ENCODE results near the gene CD80. TPM values are rescaled to one million over a fixed set of nuclear protein-coding genes. Genes with fewer than 3 reads are reported as not detected.
"Not testable (repeated sequence)": the region's sequence is repeated elsewhere in the genome, so short reads cannot be mapped to it uniquely, and the experiment has no call there.

CD80 gene
- total RNA-seq, 1 experiment from 2014 or later, result not detected

DNA sequence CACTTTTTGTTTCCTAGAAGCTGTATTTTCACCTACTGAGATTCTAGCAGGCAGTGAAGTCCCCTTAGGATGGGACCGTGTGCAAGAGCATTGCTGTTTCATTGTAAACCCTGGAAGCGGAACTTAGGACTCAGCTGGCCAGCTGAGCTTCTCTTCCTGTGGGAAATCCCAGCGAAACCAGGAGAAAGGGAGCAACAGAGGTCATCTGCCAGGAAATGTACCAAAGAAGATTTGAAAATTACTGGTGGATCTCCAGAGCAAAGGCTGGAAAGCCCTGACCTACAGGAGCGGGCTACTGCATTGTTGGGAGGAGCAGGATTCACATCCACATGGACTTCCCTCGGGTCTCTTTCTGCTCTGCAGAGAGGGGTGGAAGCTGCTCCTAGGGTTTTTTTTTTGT is 12.3 kb upstream of the CD80 start:
- Histone ChIP-seq H4K20me1 (ENCODE audit: insufficient read depth, low read depth, low read length) (no peaks in the 10 kb centered on the region), H3K4me3 (ENCODE audit: low read length) (no peak overlapping the region), H3K4me2 (ENCODE audit: low read depth, low read length, poor library complexity, severe bottlenecking) (no peak overlapping the region), H3K4me1 (ENCODE audit: low read length) (no peaks in the 10 kb centered on the region), H3K27ac (ENCODE audit: low read length) (no peak overlapping the region), H3K27me3 (ENCODE audit: low read length) (no peaks in the 10 kb centered on the region), H3K79me2 (ENCODE audit: low read length) (no peaks in the 10 kb centered on the region), H3K9me3 (ENCODE audit: low read length) (no peaks in the 10 kb centered on the region), H3K9me2 (replicated peaks; ENCODE audit: insufficient read depth, low read length) (no peaks in the 10 kb centered on the region), H3K9ac (ENCODE audit: low read length) (no peak overlapping the region), H2AFZ (ENCODE audit: low read length) (no peak overlapping the region), H3K36me3 (ENCODE audit: insufficient read depth, low read length) (no peaks in the 10 kb centered on the region)
- DNase-seq, result no peak

DNA sequence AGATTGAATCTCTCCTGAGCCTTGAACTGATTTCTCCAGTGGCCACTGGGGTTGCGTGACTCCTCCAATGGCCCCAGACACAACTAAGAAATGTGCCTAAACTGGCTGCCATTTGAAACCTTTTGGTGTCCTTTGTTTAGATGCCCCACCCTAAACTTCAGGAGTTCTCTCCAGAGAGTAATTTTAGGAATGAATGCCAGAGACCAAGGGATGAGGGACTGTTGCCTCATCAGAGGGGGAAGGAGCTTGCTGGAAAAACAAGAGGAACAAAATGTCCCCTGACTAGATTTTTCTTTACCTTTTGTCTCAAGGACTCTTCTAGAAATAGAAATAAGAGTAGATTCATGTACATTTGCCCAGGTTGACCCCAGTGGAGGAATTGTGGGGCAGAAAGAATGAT is 11.8 kb upstream of the CD80 start:
- Histone ChIP-seq H2AFZ (ENCODE audit: low read length) (no peak overlapping the region), H3K9ac (ENCODE audit: low read length) (no peak overlapping the region), H3K79me2 (ENCODE audit: low read length) (no peaks in the 10 kb centered on the region), H3K9me2 (replicated peaks; ENCODE audit: insufficient read depth, low read length) (no peaks in the 10 kb centered on the region), H3K4me2 (ENCODE audit: low read depth, low read length, poor library complexity, severe bottlenecking) (no peak overlapping the region), H4K20me1 (ENCODE audit: insufficient read depth, low read depth, low read length) (no peaks in the 10 kb centered on the region), H3K4me1 (ENCODE audit: low read length) (no peaks in the 10 kb centered on the region), H3K9me3 (ENCODE audit: low read length) (no peaks in the 10 kb centered on the region), H3K27me3 (ENCODE audit: low read length) (no peaks in the 10 kb centered on the region), H3K36me3 (ENCODE audit: insufficient read depth, low read length) (no peaks in the 10 kb centered on the region), H3K27ac (ENCODE audit: low read length) (no peak overlapping the region), H3K4me3 (ENCODE audit: low read length) (no peak overlapping the region)
- no peak for DNase-seq

DNA sequence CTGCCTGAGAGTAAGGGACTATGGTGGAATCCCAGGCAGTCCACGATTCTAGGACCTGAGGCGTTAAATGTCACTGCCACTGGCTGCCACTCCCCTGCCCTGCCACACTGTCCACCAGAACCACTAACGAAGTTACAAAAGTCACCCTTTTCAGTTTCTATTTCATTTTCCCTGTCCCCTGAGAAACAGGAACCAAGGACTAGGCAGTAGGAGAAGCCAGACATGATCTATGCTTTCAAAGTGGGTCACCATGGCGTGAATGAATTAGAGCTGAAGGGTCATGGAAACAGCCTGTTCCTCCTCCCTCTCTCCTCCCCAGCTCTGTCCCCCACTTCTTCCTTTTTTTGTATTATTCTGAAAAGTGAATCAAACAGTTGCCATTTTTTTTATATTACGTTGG is 10.8 kb upstream of the CD80 start:
- H3K4me3 ChIP-seq (ENCODE audit: low read length), result no peak overlapping the region
- H3K27ac ChIP-seq (ENCODE audit: low read length), result no peak overlapping the region
- no peak overlapping the region for H2AFZ ChIP-seq (ENCODE audit: low read length)
- no peak for DNase-seq
- no peaks in the 10 kb centered on the region for H4K20me1 ChIP-seq (ENCODE audit: insufficient read depth, low read depth, low read length)
- no peaks in the 10 kb centered on the region for H3K79me2 ChIP-seq (ENCODE audit: low read length)
- no peaks in the 10 kb centered on the region for H3K9me2 ChIP-seq (replicated peaks; ENCODE audit: insufficient read depth, low read length)
- no peaks in the 10 kb centered on the region for H3K9me3 ChIP-seq (ENCODE audit: low read length)
- H3K4me1 ChIP-seq (ENCODE audit: low read length), result no peaks in the 10 kb centered on the region
- no peaks in the 10 kb centered on the region for H3K27me3 ChIP-seq (ENCODE audit: low read length)
- no peak overlapping the region for H3K4me2 ChIP-seq (ENCODE audit: low read depth, low read length, poor library complexity, severe bottlenecking)
- no peaks in the 10 kb centered on the region for H3K36me3 ChIP-seq (ENCODE audit: insufficient read depth, low read length)
- H3K9ac ChIP-seq (ENCODE audit: low read length), result no peak overlapping the region

DNA sequence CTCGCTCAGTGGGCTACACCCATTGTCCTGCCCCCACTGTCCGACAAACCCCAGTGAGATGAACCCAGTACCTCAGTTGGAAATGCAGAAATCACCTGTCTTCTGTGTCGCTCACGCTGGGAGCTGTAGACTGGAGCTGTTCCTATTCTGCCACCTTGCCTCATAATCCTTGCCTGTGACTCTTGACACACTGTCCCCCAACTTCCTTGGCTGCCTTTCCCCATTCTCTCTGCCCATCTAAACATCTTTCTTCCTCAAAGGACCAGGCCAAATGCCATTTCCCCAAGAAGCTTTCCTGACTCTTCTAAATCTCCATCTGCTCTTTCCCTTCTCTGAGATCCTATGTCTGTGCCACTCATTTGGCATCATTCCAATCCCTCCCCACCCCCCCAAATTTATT is 9.7 kb upstream of the CD80 start:
- no peak overlapping the region for H3K4me3 ChIP-seq (ENCODE audit: low read length)
- H3K4me1 ChIP-seq (ENCODE audit: low read length), result no peaks in the 10 kb centered on the region
- no peak overlapping the region for H2AFZ ChIP-seq (ENCODE audit: low read length)
- no peak overlapping the region for H3K27ac ChIP-seq (ENCODE audit: low read length)
- no peak for DNase-seq
- H3K27me3 ChIP-seq (ENCODE audit: low read length), result no peaks in the 10 kb centered on the region
- H3K79me2 ChIP-seq (ENCODE audit: low read length), result no peaks in the 10 kb centered on the region
- H3K9ac ChIP-seq (ENCODE audit: low read length), result no peak overlapping the region
- no peaks in the 10 kb centered on the region for H3K9me3 ChIP-seq (ENCODE audit: low read length)
- H3K36me3 ChIP-seq (ENCODE audit: insufficient read depth, low read length), result no peaks in the 10 kb centered on the region
- H4K20me1 ChIP-seq (ENCODE audit: insufficient read depth, low read depth, low read length), result no peaks in the 10 kb centered on the region
- no peak overlapping the region for H3K4me2 ChIP-seq (ENCODE audit: low read depth, low read length, poor library complexity, severe bottlenecking)
- H3K9me2 ChIP-seq (replicated peaks; ENCODE audit: insufficient read depth, low read length), result no peaks in the 10 kb centered on the region

DNA sequence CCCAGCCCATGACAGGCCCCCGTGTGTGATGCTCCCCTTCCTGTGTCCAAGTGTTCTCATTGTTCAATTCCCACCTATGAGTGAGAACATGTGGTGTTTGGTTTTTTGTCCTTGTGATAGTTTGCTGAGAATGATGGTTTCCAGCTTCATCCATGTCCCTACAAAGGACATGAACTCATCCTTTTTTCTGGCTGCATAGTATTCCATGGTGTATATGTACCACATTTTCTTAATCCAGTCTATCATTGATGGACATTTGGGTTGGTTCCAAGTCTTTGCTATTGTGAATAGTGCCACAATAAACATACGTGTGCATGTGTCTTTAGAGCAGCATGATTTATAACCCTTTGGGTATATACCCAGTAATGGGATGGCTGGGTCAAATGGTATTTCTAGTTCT is 3.9 kb upstream of the CD80 start:
- not testable (repeated sequence) for H3K36me3 ChIP-seq (ENCODE audit: insufficient read depth, low read length); H4K20me1 ChIP-seq (ENCODE audit: insufficient read depth, low read depth, low read length); H3K27ac ChIP-seq (ENCODE audit: low read length); H3K27me3 ChIP-seq (ENCODE audit: low read length); H3K4me1 ChIP-seq (ENCODE audit: low read length); H3K9me3 ChIP-seq (ENCODE audit: low read length); H3K9me2 ChIP-seq (replicated peaks; ENCODE audit: insufficient read depth, low read length); H3K9ac ChIP-seq (ENCODE audit: low read length); H3K4me3 ChIP-seq (ENCODE audit: low read length); DNase-seq; H3K4me2 ChIP-seq (ENCODE audit: low read depth, low read length, poor library complexity, severe bottlenecking); H2AFZ ChIP-seq (ENCODE audit: low read length); H3K79me2 ChIP-seq (ENCODE audit: low read length)

DNA sequence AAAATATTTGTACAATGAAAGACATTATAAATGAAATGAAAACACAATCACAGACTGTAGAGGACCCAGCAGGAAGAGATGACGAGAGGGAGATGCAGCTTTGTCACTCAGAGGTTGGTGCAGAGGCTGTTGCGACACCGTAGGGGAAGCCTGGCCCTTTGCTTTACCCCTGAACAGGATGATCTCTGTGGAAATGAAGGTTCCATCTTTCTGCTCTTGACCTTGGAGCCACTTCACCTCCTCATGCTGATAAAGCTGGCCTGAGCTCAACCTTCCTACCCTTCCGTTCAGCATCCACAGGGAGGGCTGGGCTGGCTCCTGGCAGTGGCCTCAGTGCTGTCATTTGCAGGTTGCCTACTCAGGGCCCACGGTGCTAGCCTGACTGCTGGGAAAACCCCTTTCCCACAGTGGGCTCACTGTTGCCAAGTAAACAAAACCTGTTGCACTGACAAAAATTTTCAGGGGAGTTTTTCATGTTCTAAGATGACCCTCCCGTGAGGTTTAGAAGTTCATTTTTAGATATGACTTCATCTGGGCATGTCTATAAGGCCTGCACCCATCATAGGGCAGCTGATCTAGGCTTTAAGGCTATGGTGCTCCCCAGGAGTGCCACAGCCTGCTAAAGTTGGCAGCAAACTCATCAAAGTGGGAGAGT is 3.0 kb upstream of the CD80 start:
- H3K4me1 ChIP-seq (ENCODE audit: low read length), result peaks cover 10% of the 10 kb centered on the region; the same call in 1 of the 2 replicates
- H3K9me2 ChIP-seq (replicated peaks; ENCODE audit: insufficient read depth, low read length), result no peaks in the 10 kb centered on the region
- no peak overlapping the region for H2AFZ ChIP-seq (ENCODE audit: low read length)
- H4K20me1 ChIP-seq (ENCODE audit: insufficient read depth, low read depth, low read length), result no peaks in the 10 kb centered on the region
- H3K36me3 ChIP-seq (ENCODE audit: insufficient read depth, low read length), result no peaks in the 10 kb centered on the region
- no peak for DNase-seq
- no peak overlapping the region for H3K27ac ChIP-seq (ENCODE audit: low read length)
- H3K4me3 ChIP-seq (ENCODE audit: low read length), result no peak overlapping the region
- no peaks in the 10 kb centered on the region for H3K79me2 ChIP-seq (ENCODE audit: low read length)
- H3K4me2 ChIP-seq (ENCODE audit: low read depth, low read length, poor library complexity, severe bottlenecking), result no peak overlapping the region
- no peaks in the 10 kb centered on the region for H3K27me3 ChIP-seq (ENCODE audit: low read length)
- no peak overlapping the region for H3K9ac ChIP-seq (ENCODE audit: low read length)
- no peaks in the 10 kb centered on the region for H3K9me3 ChIP-seq (ENCODE audit: low read length)

DNA sequence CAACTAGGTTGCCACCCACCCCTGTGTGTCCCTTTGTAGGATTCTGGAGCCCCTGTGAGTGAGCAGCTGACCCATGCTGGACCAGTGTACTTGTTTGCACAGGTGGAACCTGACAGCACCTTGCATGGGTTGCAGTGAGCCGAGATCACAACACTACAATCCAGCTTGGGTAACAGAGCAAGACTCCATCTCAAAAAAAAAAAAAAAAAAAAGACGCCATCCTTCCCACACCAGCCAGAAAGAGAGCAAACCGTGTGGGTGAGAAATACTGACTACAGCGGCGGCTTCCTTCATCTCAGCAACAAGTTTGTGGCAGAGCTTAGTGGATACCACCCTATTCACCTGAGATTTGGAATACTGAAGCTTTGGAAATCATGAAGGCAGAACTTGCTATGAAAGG is 746 bp upstream of the CD80 start:
- Histone ChIP-seq H3K36me3 (ENCODE audit: insufficient read depth, low read length) (no peaks in the 10 kb centered on the region), H3K27ac (ENCODE audit: low read length) (no peak overlapping the region), H3K4me1 (ENCODE audit: low read length) (peaks cover 18% of the 10 kb centered on the region), H3K9ac (ENCODE audit: low read length) (no peak overlapping the region), H3K27me3 (ENCODE audit: low read length) (no peaks in the 10 kb centered on the region), H4K20me1 (ENCODE audit: insufficient read depth, low read depth, low read length) (no peaks in the 10 kb centered on the region), H3K4me3 (ENCODE audit: low read length) (no peak overlapping the region), H3K9me2 (replicated peaks; ENCODE audit: insufficient read depth, low read length) (no peaks in the 10 kb centered on the region), H2AFZ (ENCODE audit: low read length) (peak overlapping the region; percentile 5; the same call in 1 of the 2 replicates), H3K79me2 (ENCODE audit: low read length) (no peaks in the 10 kb centered on the region), H3K9me3 (ENCODE audit: low read length) (no peaks in the 10 kb centered on the region), H3K4me2 (ENCODE audit: low read depth, low read length, poor library complexity, severe bottlenecking) (no peak overlapping the region)
- DNase-seq, result no peak

DNA sequence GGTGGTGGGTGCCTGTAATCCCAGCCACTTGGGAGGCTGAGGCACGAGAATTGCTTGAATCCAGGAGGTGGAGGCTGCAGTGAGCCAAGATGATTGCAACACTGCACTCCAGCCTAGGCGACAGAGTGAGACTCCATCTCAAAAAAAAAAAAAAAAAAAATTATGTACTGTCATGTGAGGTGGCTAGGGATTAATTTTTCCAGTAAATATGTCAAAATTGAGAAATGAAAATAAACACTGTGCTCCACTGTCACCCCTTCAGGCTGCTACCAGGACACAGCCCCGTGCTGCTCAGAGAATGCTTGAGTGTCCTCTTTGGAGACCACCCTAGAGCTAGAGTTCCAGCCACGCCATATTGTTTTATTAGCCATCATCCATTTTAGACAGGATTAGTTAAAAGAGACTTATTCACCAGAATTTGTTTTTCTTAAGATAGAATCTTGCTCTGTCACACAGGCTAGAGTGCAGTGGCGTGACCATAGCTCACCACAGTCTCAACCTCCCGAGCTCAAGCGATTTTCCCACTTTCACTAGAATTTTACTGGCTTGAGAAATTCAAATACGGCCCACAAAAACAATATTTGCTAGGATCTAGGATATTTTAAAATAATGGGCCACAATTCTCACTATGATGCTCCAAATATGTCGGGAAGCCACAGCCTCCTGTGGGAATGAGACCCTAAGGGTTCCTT is 642 bp downstream of the CD80 start:
- no peak overlapping the region for H3K4me2 ChIP-seq (ENCODE audit: low read depth, low read length, poor library complexity, severe bottlenecking)
- H3K36me3 ChIP-seq (ENCODE audit: insufficient read depth, low read length), result no peaks in the 10 kb centered on the region
- peaks cover 22% of the 10 kb centered on the region for H3K4me1 ChIP-seq (ENCODE audit: low read length)
- H3K27ac ChIP-seq (ENCODE audit: low read length), result no peak overlapping the region
- no peaks in the 10 kb centered on the region for H3K79me2 ChIP-seq (ENCODE audit: low read length)
- DNase-seq, result no peak
- H3K27me3 ChIP-seq (ENCODE audit: low read length), result no peaks in the 10 kb centered on the region
- H3K9me3 ChIP-seq (ENCODE audit: low read length), result no peaks in the 10 kb centered on the region
- H2AFZ ChIP-seq (ENCODE audit: low read length), result no peak overlapping the region
- H3K4me3 ChIP-seq (ENCODE audit: low read length), result no peak overlapping the region
- H4K20me1 ChIP-seq (ENCODE audit: insufficient read depth, low read depth, low read length), result no peaks in the 10 kb centered on the region
- H3K9ac ChIP-seq (ENCODE audit: low read length), result no peak overlapping the region
- H3K9me2 ChIP-seq (replicated peaks; ENCODE audit: insufficient read depth, low read length), result no peaks in the 10 kb centered on the region
